Uterus (tissue), 2 donors: Measurements from ENCODE around the gene RASAL2.

Experiments
- CTCF ChIP-seq, 4 experiments: fragments of 200-600 bp in 2 of 4; fragments of 450-650 bp in 2 of 4; sonication (generic) in 2 of 4; IDR thresholded peaks; one replicate each; pipeline ENCODE4 v1.5.1; 2016 to 2019; ENCODE audit warnings: antibody characterized with exemption in 4 of 4, mild to moderate bottlenecking in 2 of 4, moderate library complexity in 1 of 4
- POLR2A ChIP-seq, 2 donors: fragments of 450-650 bp; IDR thresholded peaks; one replicate each; pipeline ENCODE4 v1.6.1; 2016; ENCODE audit warnings: antibody characterized with exemption in 2 of 2, mild to moderate bottlenecking in 1 of 2, moderate library complexity in 1 of 2

- TF ChIP-seq CTCF (IDR thresholded peaks at IDR 0.05), result no peak
- TF ChIP-seq POLR2A (IDR thresholded peaks at IDR 0.05), result no peak
Measured at GRCh38 chr1:178367151-178367550, 273.2 kb downstream of the RASAL2 start.
